Astrocyte (in vitro differentiated cells and primary cell): ENCODE results near the gene COL27A1. TPM values are rescaled to one million over a fixed set of nuclear protein-coding genes. Genes with fewer than 3 reads are reported as not detected.

Experiments used
- DNase-seq: peaks from one replicate; pipeline ENCODE4 v3.0.0-alpha.2; 2010; ENCODE audit warnings: low read depth
- FAIRE-seq: peaks from 2 replicates; lab custom pipeline; 2011; peaks lifted over from hg19 to GRCh38; lab: Jason Lieb, UNC
- H2AFZ ChIP-seq: 2 replicates; pipeline ENCODE4 v1.6.0; 2012; ENCODE audit warnings: low read depth, low read length, inconsistent platforms
- H3K27ac ChIP-seq: 2 replicates; pipeline ENCODE4 v1.5.1; 2011; ENCODE audit warnings: low read depth, low read length, inconsistent platforms
- H3K27me3 ChIP-seq: 2 replicates; pipeline ENCODE4 v1.6.0; 2011; ENCODE audit warnings: low read length, inconsistent platforms; ENCODE audit not compliant: insufficient read depth
- H3K36me3 ChIP-seq: 2 replicates; pipeline ENCODE4 v1.5.1; 2011; ENCODE audit warnings: low read length, inconsistent platforms; ENCODE audit not compliant: insufficient read depth
- H3K4me1 ChIP-seq: 2 replicates; pipeline ENCODE4 v1.5.1; 2011; ENCODE audit warnings: low read length, inconsistent platforms; ENCODE audit not compliant: insufficient read depth
- H3K4me2 ChIP-seq: 2 replicates; pipeline ENCODE4 v1.6.0; 2012; ENCODE audit warnings: low read length, inconsistent platforms
- H3K4me3 ChIP-seq: 2 replicates; pipeline ENCODE4 v1.5.1; 2011; ENCODE audit warnings: low read depth, mild to moderate bottlenecking, low read length, inconsistent platforms; ENCODE audit not compliant: insufficient read depth
- H3K79me2 ChIP-seq: 2 replicates; pipeline ENCODE4 v1.6.0; 2012; ENCODE audit warnings: mild to moderate bottlenecking, low read length, inconsistent platforms; ENCODE audit not compliant: insufficient read depth
- H3K9ac ChIP-seq: 2 replicates; pipeline ENCODE4 v1.6.0; 2012; ENCODE audit warnings: mild to moderate bottlenecking, low read length, inconsistent platforms
- H3K9me3 ChIP-seq: 2 replicates; pipeline ENCODE4 v1.5.1; 2012; ENCODE audit warnings: low read depth, mild to moderate bottlenecking, low read length, inconsistent platforms; ENCODE audit not compliant: insufficient read depth
- H4K20me1 ChIP-seq: 2 replicates; pipeline ENCODE4 v1.6.0; 2012; ENCODE audit warnings: low read length, inconsistent platforms; ENCODE audit not compliant: insufficient read depth
- H3K27ac Mint-ChIP-seq: one replicate; pipeline ENCODE4 v1.8.0; 2021; ENCODE audit warnings: mild to moderate bottlenecking, mixed read lengths; ENCODE audit not compliant: unreplicated experiment
- H3K27me3 Mint-ChIP-seq: one replicate; pipeline ENCODE4 v1.8.0; 2021; ENCODE audit warnings: low read depth, mixed read lengths; ENCODE audit not compliant: unreplicated experiment
- H3K36me3 Mint-ChIP-seq: one replicate; pipeline ENCODE4 v1.8.0; 2021; ENCODE audit warnings: low read depth, mixed read lengths; ENCODE audit not compliant: unreplicated experiment
- H3K4me1 Mint-ChIP-seq: one replicate; pipeline ENCODE4 v1.8.0; 2021; ENCODE audit warnings: low read depth, mixed read lengths; ENCODE audit not compliant: unreplicated experiment
- H3K4me3 Mint-ChIP-seq: one replicate; pipeline ENCODE4 v1.8.0; 2021; ENCODE audit warnings: mild to moderate bottlenecking, moderate library complexity, mixed read lengths; ENCODE audit not compliant: unreplicated experiment
- H3K9me3 Mint-ChIP-seq: one replicate; pipeline ENCODE4 v1.8.0; 2021; ENCODE audit warnings: mild to moderate bottlenecking, mixed read lengths; ENCODE audit not compliant: unreplicated experiment
- CTCF ChIP-seq: IDR thresholded peaks from 2 replicates; pipeline ENCODE4 v1.5.1; 2011; ENCODE audit warnings: low read depth, mild to moderate bottlenecking, inconsistent platforms, low read length, moderate library complexity; ENCODE audit not compliant: insufficient read depth
- EZH2 ChIP-seq: IDR thresholded peaks from 2 replicates; pipeline ENCODE4 v1.6.1; 2012; ENCODE audit warnings: mild to moderate bottlenecking, low read length, inconsistent platforms; ENCODE audit not compliant: insufficient read depth
- total RNA-seq: library from RNA; stranded (reverse); gene quantifications from 2 replicates; pipeline ENCODE4 v1.2.1, GENCODE V29; 2021

The COL27A1 gene
- total RNA-seq, 1 donor from 2014 or later, result 31.2 TPM

DNA sequence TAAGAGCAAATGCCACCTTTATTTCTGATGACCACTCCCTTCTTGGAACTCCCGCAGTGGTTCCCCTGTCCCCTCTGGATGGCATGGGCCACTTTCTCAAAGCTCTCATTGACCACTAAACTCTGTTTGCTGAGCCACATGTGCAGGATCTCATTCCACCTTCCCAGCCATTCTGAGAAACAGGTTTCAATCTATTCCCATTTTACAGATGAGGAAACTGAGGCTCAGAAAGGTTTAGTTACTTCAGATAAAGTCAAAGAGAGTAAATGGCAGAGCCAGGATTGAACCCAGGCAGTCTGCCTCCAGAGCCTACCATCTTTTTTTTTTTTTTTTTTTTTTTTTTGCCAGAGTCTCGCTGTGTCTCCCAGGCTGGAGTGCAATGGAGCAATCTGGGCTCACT, 24.2 kb downstream of the COL27A1 start:
- Histone ChIP-seq H2AFZ (no peak overlapping the region), H3K9me3 (no peaks in the 10 kb centered on the region), H3K36me3 (no peaks in the 10 kb centered on the region), H4K20me1 (peaks cover 16% of the 10 kb centered on the region), H3K4me3 (no peak overlapping the region), H3K27me3 (no peaks in the 10 kb centered on the region), H3K9ac (no peak overlapping the region), H3K27ac (no peak overlapping the region), H3K4me1 (peaks cover 54% of the 10 kb centered on the region), H3K79me2 (peaks cover 4% of the 10 kb centered on the region), H3K4me2 (no peak overlapping the region)
- H3K36me3 Mint-ChIP-seq, result peaks cover 19% of the 10 kb centered on the region
- no peak overlapping the region for H3K27ac Mint-ChIP-seq
- FAIRE-seq (no peak), DNase-seq (no peak)
- H3K4me3 Mint-ChIP-seq, result no peak overlapping the region
- peaks cover 1% of the 10 kb centered on the region for H3K9me3 Mint-ChIP-seq
- TF ChIP-seq CTCF (no peak), EZH2 (no peak)
- H3K27me3 Mint-ChIP-seq, result no peaks in the 10 kb centered on the region
- H3K4me1 Mint-ChIP-seq, result peaks cover 35% of the 10 kb centered on the region

GRCh38 chr9:114180696-114181606, 25.6 kb downstream of the COL27A1 start:
- H3K27me3 Mint-ChIP-seq, result no peaks in the 10 kb centered on the region
- DNase-seq, result peak; percentile 48
- H3K4me1 Mint-ChIP-seq, result peaks cover 30% of the 10 kb centered on the region
- H3K36me3 Mint-ChIP-seq, result peaks cover 25% of the 10 kb centered on the region
- no peak overlapping the region for H3K4me3 ChIP-seq
- no peak for TF ChIP-seq CTCF
- TF ChIP-seq EZH2, result no peak
- no peaks in the 10 kb centered on the region for H3K9me3 ChIP-seq
- no peak overlapping the region for H3K27ac ChIP-seq
- no peak overlapping the region for H3K9ac ChIP-seq
- peak overlapping the region; percentile 28 for H3K27ac Mint-ChIP-seq
- no peak overlapping the region for H3K4me3 Mint-ChIP-seq
- peaks cover 1% of the 10 kb centered on the region for H3K9me3 Mint-ChIP-seq
- peaks cover under 1% of the 10 kb centered on the region for H3K79me2 ChIP-seq
- peaks cover 23% of the 10 kb centered on the region for H4K20me1 ChIP-seq
- peak overlapping the region; percentile 60 for H3K4me2 ChIP-seq
- no peak for FAIRE-seq
- peaks cover 39% of the 10 kb centered on the region for H3K4me1 ChIP-seq
- no peaks in the 10 kb centered on the region for H3K36me3 ChIP-seq
- H2AFZ ChIP-seq, result no peak overlapping the region
- no peaks in the 10 kb centered on the region for H3K27me3 ChIP-seq
